PC-3 (cell line): ENCODE results near the gene MIEN1. TPM values are rescaled to one million over a fixed set of nuclear protein-coding genes. Genes with fewer than 3 reads are reported as not detected.
"Not testable (repeated sequence)": the region's sequence is repeated elsewhere in the genome, so short reads cannot be mapped to it uniquely, and the experiment has no call there.

Experiments
- ATAC-seq: fragments of 200-7000 bp; cut with Tn5 transposase; 2 replicates; pipeline ENCODE4 v1.9.1; 2020; ENCODE audit warnings: mild to moderate bottlenecking, moderate library complexity
- BruUV-seq: library from RNA; stranded (reverse); fragments of 400-500 nt; replicated peaks from 2 replicates; lab custom pipeline; 2021; lab: Mats Ljungman, UMichigan
- CTCF ChIA-PET: fragments of 300-600 bp; sonication (Branson Sonifier 250); formaldehyde crosslinking; loops from one replicate; lab custom pipeline; 2022; ENCODE audit warnings: antibody characterized with exemption; lab: Charles Lee
- POLR2A ChIA-PET: fragments of 300-600 bp; sonication (Branson Sonifier 250); formaldehyde crosslinking; loops from one replicate; lab custom pipeline; 2022; ENCODE audit warnings: antibody characterized with exemption; ENCODE audit not compliant: unreplicated experiment; lab: Charles Lee
- DNase-seq: peaks from one replicate; pipeline ENCODE4 v3.0.0-alpha.2; 2015
- H2AFZ ChIP-seq: fragments of 300-600 bp; sonication (generic); 2 replicates; pipeline ENCODE4 v1.6.0; 2016; ENCODE audit warnings: antibody characterized with exemption, low read length
- H3F3A ChIP-seq: fragments of 300-600 bp; sonication (generic); one replicate; pipeline ENCODE4 v1.6.0; 2017; ENCODE audit warnings: antibody characterized with exemption, low read length, control low read depth, mild to moderate bottlenecking; ENCODE audit not compliant: unreplicated experiment
- H3K27ac ChIP-seq: fragments of 300-600 bp; sonication (generic); 2 replicates; pipeline ENCODE4 v1.5.1; 2016; ENCODE audit warnings: mild to moderate bottlenecking, low read length
- H3K27me3 ChIP-seq: fragments of 300-600 bp; sonication (generic); 2 replicates; pipeline ENCODE4 v1.6.1; 2016; ENCODE audit warnings: low read length, mixed read lengths
- H3K36me3 ChIP-seq: fragments of 300-600 bp; sonication (generic); 2 replicates; pipeline ENCODE4 v1.6.1; 2016; ENCODE audit warnings: low read depth, mixed run types, low read length, mixed read lengths
- H3K4me1 ChIP-seq: fragments of 300-600 bp; sonication (generic); 2 replicates; pipeline ENCODE4 v1.5.1; 2016; ENCODE audit warnings: low read length; ENCODE audit not compliant: insufficient read depth
- H3K4me2 ChIP-seq: fragments of 300-600 bp; sonication (generic); 2 replicates; pipeline ENCODE4 v1.6.0; 2016; ENCODE audit warnings: low read length
- H3K4me3 ChIP-seq: fragments of 300-600 bp; sonication (generic); 2 replicates; pipeline ENCODE4 v1.5.1; 2016; ENCODE audit warnings: mild to moderate bottlenecking, low read length, mixed read lengths
- H3K79me2 ChIP-seq: fragments of 300-600 bp; sonication (generic); 2 replicates; pipeline ENCODE4 v1.6.1; 2017; ENCODE audit warnings: low read length, mixed read lengths
- H3K9ac ChIP-seq: fragments of 300-600 bp; sonication (generic); 2 replicates; pipeline ENCODE4 v1.6.0; 2016; ENCODE audit warnings: mild to moderate bottlenecking, low read length
- H3K9me2 ChIP-seq: fragments of 300-600 bp; sonication (generic); replicated peaks from 2 replicates; pipeline ENCODE4 v1.6.1; 2016; ENCODE audit warnings: mixed run types, low read length, mixed read lengths
- H3K9me3 ChIP-seq: fragments of 300-600 bp; sonication (generic); 2 replicates; pipeline ENCODE4 v1.6.1; 2016; ENCODE audit warnings: low read length, mixed read lengths
- H4K20me1 ChIP-seq: fragments of 300-600 bp; sonication (generic); 2 replicates; pipeline ENCODE4 v1.6.1; 2016; ENCODE audit warnings: low read length, mixed read lengths
- EZH2 ChIP-seq: fragments of 300-600 bp; sonication (generic); IDR thresholded peaks from one replicate; pipeline ENCODE4 v1.6.1; 2017; ENCODE audit warnings: antibody characterized with exemption, mild to moderate bottlenecking, low read length; ENCODE audit not compliant: unreplicated experiment
- EZH2phosphoT487 ChIP-seq: fragments of 300-600 bp; sonication (generic); IDR thresholded peaks from 2 replicates; pipeline ENCODE4 v1.6.1; 2018; ENCODE audit warnings: mild to moderate bottlenecking, antibody characterized with exemption, low read length, borderline replicate concordance
- intact Hi-C: fragments of 100-400 bp; cut with micrococcal nuclease; formaldehyde crosslinking; loops from 2 replicates; pipeline ENCODE4 v1.9.0; 2023
- total RNA-seq: library from RNA; depleted of rRNA; stranded (reverse); fragments of >200 nt; gene quantifications from 2 replicates; pipeline ENCODE4 v1.2.3, GENCODE V29; 2014
- TF ChIP-seq, protein P1 (sequence below): fragments of 300-600 bp; sonication (generic); conservative IDR thresholded peaks from 2 replicates; pipeline ENCODE4 v1.5.1; 2017; ENCODE audit warnings: antibody characterized with exemption, low read depth, mild to moderate bottlenecking, low read length

MIEN1 gene
- total RNA-seq, 1 experiment from 2014 or later = 52.0 TPM

DNA sequence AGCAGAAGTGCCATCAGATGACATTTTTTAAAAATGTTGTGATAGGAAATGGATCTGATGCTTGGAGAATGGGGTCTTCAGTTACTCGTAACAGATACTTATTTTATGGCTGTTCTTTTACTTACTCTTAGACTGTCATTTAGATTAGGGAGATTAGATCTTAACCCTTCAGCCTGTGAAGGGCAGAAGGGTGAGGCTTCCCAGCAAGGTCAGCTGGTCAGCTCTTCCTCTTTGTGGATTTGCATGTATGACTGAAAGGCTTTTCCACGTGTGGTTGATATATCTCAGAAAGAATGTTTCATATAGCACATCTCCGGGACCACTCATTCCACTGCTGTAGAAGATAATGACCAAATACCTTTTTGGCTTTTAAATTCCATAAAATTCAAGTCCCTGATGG, 34.8 kb upstream of the MIEN1 start:
- no peak overlapping the region for H3K4me2 ChIP-seq
- H3K4me1 ChIP-seq = peaks cover 9% of the 10 kb centered on the region
- no peak overlapping the region for H3K4me3 ChIP-seq
- no peaks in the 10 kb centered on the region for H3K36me3 ChIP-seq
- no peak overlapping the region for H3K9ac ChIP-seq
- H4K20me1 ChIP-seq = no peaks in the 10 kb centered on the region
- no peaks in the 10 kb centered on the region for H3K9me2 ChIP-seq
- ATAC-seq (no peak), DNase-seq (no peak)
- H3F3A ChIP-seq = no peaks in the 10 kb centered on the region
- intact Hi-C loops = no loop called here
- no peaks in the 10 kb centered on the region for H3K79me2 ChIP-seq
- ChIA-PET CTCF (no interaction called here), POLR2A (no interaction called here)
- no peak overlapping the region for H2AFZ ChIP-seq
- BruUV-seq = no TSS peak
- peaks cover 11% of the 10 kb centered on the region; the same call in 1 of the 2 replicates for H3K27me3 ChIP-seq
- H3K27ac ChIP-seq = no peak overlapping the region
- TF ChIP-seq EZH2 = no peak
- TF ChIP-seq EZH2phosphoT487 = no peak
- TF ChIP-seq, protein P1, sequence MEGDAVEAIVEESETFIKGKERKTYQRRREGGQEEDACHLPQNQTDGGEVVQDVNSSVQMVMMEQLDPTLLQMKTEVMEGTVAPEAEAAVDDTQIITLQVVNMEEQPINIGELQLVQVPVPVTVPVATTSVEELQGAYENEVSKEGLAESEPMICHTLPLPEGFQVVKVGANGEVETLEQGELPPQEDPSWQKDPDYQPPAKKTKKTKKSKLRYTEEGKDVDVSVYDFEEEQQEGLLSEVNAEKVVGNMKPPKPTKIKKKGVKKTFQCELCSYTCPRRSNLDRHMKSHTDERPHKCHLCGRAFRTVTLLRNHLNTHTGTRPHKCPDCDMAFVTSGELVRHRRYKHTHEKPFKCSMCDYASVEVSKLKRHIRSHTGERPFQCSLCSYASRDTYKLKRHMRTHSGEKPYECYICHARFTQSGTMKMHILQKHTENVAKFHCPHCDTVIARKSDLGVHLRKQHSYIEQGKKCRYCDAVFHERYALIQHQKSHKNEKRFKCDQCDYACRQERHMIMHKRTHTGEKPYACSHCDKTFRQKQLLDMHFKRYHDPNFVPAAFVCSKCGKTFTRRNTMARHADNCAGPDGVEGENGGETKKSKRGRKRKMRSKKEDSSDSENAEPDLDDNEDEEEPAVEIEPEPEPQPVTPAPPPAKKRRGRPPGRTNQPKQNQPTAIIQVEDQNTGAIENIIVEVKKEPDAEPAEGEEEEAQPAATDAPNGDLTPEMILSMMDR = no peak
- no peaks in the 10 kb centered on the region for H3K9me3 ChIP-seq

DNA sequence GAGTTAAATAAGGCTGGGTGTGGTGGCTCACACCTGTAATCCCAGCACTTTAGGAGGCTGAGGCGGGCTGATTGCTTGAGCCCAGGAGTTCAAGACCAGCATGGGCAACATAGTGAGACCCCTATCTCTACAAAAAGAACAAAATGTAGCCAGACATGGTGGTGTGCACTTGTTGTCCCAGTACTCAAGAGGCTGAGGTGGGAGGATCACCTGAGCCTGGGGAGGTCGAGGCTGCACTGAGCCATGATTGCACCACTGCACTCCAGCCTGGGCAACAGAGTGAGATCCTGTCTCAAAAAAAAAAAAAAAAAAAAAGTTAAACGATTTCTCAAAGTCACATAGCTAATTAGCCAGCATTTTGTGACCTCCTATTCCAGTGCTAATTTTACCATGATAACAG, 33.8 kb upstream of the MIEN1 start:
- CTCF ChIA-PET, H3K9me3 ChIP-seq, POLR2A ChIA-PET, BruUV-seq, ATAC-seq, H3K27ac ChIP-seq, H3F3A ChIP-seq, H3K79me2 ChIP-seq, H3K4me1 ChIP-seq, DNase-seq, H3K36me3 ChIP-seq, H4K20me1 ChIP-seq, H3K9me2 ChIP-seq, H3K4me3 ChIP-seq, H3K4me2 ChIP-seq, intact Hi-C loops, H2AFZ ChIP-seq, H3K9ac ChIP-seq: not testable (repeated sequence)
- H3K27me3 ChIP-seq = peaks cover 11% of the 10 kb centered on the region; the same call in 1 of the 2 replicates

DNA sequence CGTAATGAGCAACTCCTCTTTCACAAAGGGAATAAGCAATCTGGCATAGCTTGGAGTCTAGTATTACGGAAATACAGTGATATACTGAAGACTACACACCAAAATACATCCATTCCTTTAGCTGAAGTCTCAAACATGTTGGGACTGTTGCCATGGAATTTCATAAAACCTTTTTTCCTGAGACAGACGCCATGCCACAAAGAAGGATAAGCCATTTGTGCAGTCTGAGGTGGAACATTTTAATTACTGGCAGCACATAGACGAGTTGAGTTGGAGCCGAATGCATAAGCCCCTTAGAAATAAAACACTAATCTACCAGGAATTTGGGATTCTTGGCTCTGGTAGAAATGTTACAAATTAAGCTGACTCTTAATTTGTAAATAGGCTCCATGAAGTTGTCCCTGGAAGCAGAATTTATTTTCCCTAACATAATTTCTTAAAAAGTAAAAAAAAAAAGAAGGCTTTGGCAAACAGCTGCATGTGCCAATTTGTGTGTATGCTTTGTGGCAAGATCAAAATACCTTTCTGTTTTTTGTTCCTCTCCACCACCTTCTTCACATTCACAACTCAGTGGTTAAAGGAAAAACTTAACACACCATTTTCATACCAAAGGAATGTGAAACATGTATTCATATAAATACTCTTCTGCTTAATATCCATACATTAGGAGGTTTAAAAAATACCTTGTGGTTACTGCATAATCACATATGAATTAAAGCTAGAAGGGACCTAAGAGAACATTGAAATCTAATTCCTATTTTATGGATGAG, 32.9 kb upstream of the MIEN1 start:
- Histone ChIP-seq H3K4me1 (no peaks in the 10 kb centered on the region), H3K27ac (no peak overlapping the region), H3K9me2 (no peaks in the 10 kb centered on the region), H3K4me3 (no peak overlapping the region), H3K4me2 (no peak overlapping the region), H3K9ac (no peak overlapping the region), H4K20me1 (no peaks in the 10 kb centered on the region), H3F3A (no peaks in the 10 kb centered on the region), H3K27me3 (peaks cover 11% of the 10 kb centered on the region; the same call in 1 of the 2 replicates), H3K79me2 (no peaks in the 10 kb centered on the region), H3K36me3 (no peaks in the 10 kb centered on the region), H2AFZ (no peak overlapping the region), H3K9me3 (no peaks in the 10 kb centered on the region)
- no TSS peak for BruUV-seq
- TF ChIP-seq EZH2phosphoT487 (no peak), EZH2 (no peak)
- TF ChIP-seq, protein P1 = no peak
- peak; percentile 22 for DNase-seq
- no peak for ATAC-seq
- intact Hi-C loops = no loop called here
- CTCF ChIA-PET = no interaction called here
- POLR2A ChIA-PET = interaction anchor here (0.5 kb wide), 1 partner anchor 25 kb away, joined by 3 read pairs; no protein-coding TSS in a partner anchor
